ENCODE measurements around the gene IGF1.

DNA sequence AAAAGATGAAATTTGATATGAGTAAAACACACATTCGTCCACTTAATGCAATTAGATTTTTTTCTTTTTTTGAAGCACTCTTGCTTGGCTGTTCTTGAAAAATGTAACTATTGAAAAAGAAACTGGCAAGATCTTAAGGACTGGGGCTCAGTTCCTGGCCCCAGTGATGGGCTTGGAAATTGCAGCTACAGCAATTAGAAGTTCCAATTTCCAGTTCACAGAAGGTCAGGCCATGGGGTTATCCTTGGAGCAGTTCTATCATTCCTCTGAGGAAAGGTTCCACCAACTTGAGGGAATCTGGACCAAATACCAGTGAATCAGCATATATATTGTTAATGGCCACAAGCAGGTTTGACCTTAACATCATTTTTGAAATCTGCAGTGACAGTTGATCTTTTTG lies 18.9 kb downstream of the IGF1 start:
- TF ChIP-seq SIN3A (IDR thresholded peaks at IDR 0.05; ENCODE audit: borderline replicate concordance, insufficient read depth, low read length): no peak
- no peak for TF ChIP-seq TAF1 (IDR thresholded peaks at IDR 0.05; ENCODE audit: borderline replicate concordance, insufficient read depth, low read length)

Data from PFSK-1 (cell line).